Liver (tissue), 3 donors: ENCODE data around the gene PYY.

Experiments used
- CTCF ChIP-seq: fragments of 150-350 bp; IDR thresholded peaks from 2 replicates; pipeline ENCODE4 v1.5.1; 2017; ENCODE audit warnings: improper control_type of control experiment, low read depth, low read length; ENCODE audit not compliant: missing input control
- GABPA ChIP-seq, 2 donors: IDR thresholded peaks in 1 of 2; conservative IDR thresholded peaks in 1 of 2; 2 replicates each; pipeline ENCODE4 v1.6.1; 2016; ENCODE audit warnings: antibody characterized with exemption in 2 of 2, mild to moderate bottlenecking in 1 of 2, moderate library complexity in 1 of 2
- HNF4G ChIP-seq: IDR thresholded peaks from 2 replicates; pipeline ENCODE4 v1.6.1; 2016; ENCODE audit warnings: antibody characterized with exemption
- JUND ChIP-seq, 2 donors: IDR thresholded peaks; 2 replicates each; pipeline ENCODE4 v1.6.1; 2016; ENCODE audit warnings: antibody characterized with exemption in 2 of 2
- NR2F2 ChIP-seq: IDR thresholded peaks from 2 replicates; pipeline ENCODE4 v1.6.1; 2016; ENCODE audit warnings: antibody characterized with exemption
- TAF1 ChIP-seq: conservative IDR thresholded peaks from 2 replicates; pipeline ENCODE4 v1.6.1; 2016; ENCODE audit warnings: antibody characterized with exemption, mild to moderate bottlenecking
- YY1 ChIP-seq: IDR thresholded peaks from 2 replicates; pipeline ENCODE4 v1.6.1; 2016; ENCODE audit warnings: antibody characterized with exemption, mild to moderate bottlenecking
- TF ChIP-seq, protein P1 (sequence below): IDR thresholded peaks from 2 replicates; pipeline ENCODE4 v1.6.1; 2016; ENCODE audit warnings: antibody characterized with exemption
- donor health status: healthy.
- donor health status: healthy.

- TF ChIP-seq CTCF (no peak), HNF4G (no peak), NR2F2 (no peak), TAF1 (no peak), JUND (IDR thresholded peaks at IDR 0.05) (no peak), YY1 (no peak), GABPA (IDR thresholded peaks at IDR 0.05 in 1 of 2, conservative IDR thresholded peaks at IDR 0.05 in 1 of 2) (no peak)
- TF ChIP-seq, protein P1, sequence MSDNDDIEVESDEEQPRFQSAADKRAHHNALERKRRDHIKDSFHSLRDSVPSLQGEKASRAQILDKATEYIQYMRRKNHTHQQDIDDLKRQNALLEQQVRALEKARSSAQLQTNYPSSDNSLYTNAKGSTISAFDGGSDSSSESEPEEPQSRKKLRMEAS: no peak
Measured at GRCh38 chr17:43966276-43966675, 12.5 kb upstream of the PYY start.
